Nephron (organoid): ENCODE data around the gene CLEC18A.

ENCODE experiments used
- H3K27ac Mint-ChIP-seq, 3 experiments: 2 replicates each; pipeline ENCODE4 v1.8.0; 2020; ENCODE audit warnings: mixed read lengths in 3 of 3, mild to moderate bottlenecking in 2 of 3, moderate library complexity in 1 of 3
- H3K27me3 Mint-ChIP-seq: 2 replicates; pipeline ENCODE4 v1.8.0; 2021; ENCODE audit warnings: low read depth, mild to moderate bottlenecking, moderate library complexity, mixed read lengths
- H3K36me3 Mint-ChIP-seq: 2 replicates; pipeline ENCODE4 v1.8.0; 2020; ENCODE audit warnings: low read depth, mixed read lengths
- H3K4me1 Mint-ChIP-seq: 2 replicates; pipeline ENCODE4 v1.8.0; 2020; ENCODE audit warnings: mixed read lengths
- H3K4me3 Mint-ChIP-seq, 3 experiments: 2 replicates each; pipeline ENCODE4 v1.8.0; 2020; ENCODE audit warnings: mild to moderate bottlenecking in 3 of 3, mixed read lengths in 3 of 3, moderate library complexity in 2 of 3
- H3K9me3 Mint-ChIP-seq: 2 replicates; pipeline ENCODE4 v1.8.0; 2020; ENCODE audit warnings: mixed read lengths
- TF ChIP-seq, protein P1 (sequence below), 3 experiments: fragments of 200-600 bp; sonication (generic); IDR thresholded peaks; one replicate each; pipeline ENCODE4 v1.5.0; 2021; ENCODE audit warnings: antibody characterized with exemption in 3 of 3; ENCODE audit not compliant: unreplicated experiment in 3 of 3

Gene CLEC18A

DNA sequence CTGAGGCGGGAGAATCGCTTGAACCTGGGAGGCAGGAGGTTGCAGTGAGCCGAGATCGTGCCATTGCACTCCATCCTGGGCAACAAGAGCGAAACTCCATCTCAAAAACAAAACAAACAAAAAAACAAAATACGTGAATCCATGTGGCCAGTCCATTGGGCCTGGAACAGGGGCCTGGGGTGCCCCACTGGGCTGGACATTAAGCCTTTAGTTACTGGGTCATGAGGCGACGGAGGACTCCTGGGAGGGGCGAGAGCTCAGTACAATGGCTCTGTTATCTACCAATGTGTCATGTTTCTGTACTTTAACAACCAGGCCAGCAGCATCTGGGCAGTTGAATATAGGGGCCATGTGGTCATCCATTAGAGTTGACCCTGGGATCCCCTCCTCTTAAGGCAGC lies 18.9 kb upstream of the CLEC18A start:
- H3K27ac Mint-ChIP-seq, result no peak overlapping the region
- TF ChIP-seq, protein P1, sequence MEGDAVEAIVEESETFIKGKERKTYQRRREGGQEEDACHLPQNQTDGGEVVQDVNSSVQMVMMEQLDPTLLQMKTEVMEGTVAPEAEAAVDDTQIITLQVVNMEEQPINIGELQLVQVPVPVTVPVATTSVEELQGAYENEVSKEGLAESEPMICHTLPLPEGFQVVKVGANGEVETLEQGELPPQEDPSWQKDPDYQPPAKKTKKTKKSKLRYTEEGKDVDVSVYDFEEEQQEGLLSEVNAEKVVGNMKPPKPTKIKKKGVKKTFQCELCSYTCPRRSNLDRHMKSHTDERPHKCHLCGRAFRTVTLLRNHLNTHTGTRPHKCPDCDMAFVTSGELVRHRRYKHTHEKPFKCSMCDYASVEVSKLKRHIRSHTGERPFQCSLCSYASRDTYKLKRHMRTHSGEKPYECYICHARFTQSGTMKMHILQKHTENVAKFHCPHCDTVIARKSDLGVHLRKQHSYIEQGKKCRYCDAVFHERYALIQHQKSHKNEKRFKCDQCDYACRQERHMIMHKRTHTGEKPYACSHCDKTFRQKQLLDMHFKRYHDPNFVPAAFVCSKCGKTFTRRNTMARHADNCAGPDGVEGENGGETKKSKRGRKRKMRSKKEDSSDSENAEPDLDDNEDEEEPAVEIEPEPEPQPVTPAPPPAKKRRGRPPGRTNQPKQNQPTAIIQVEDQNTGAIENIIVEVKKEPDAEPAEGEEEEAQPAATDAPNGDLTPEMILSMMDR (IDR thresholded peaks at IDR 0.05; ENCODE audit: unreplicated experiment in 3 of 3), result no peak
- peaks cover 44% of the 10 kb centered on the region for H3K36me3 Mint-ChIP-seq
- H3K4me3 Mint-ChIP-seq, result no peak overlapping the region
- H3K4me1 Mint-ChIP-seq, result no peaks in the 10 kb centered on the region
- H3K27me3 Mint-ChIP-seq, result no peaks in the 10 kb centered on the region
- H3K9me3 Mint-ChIP-seq, result no peaks in the 10 kb centered on the region

DNA sequence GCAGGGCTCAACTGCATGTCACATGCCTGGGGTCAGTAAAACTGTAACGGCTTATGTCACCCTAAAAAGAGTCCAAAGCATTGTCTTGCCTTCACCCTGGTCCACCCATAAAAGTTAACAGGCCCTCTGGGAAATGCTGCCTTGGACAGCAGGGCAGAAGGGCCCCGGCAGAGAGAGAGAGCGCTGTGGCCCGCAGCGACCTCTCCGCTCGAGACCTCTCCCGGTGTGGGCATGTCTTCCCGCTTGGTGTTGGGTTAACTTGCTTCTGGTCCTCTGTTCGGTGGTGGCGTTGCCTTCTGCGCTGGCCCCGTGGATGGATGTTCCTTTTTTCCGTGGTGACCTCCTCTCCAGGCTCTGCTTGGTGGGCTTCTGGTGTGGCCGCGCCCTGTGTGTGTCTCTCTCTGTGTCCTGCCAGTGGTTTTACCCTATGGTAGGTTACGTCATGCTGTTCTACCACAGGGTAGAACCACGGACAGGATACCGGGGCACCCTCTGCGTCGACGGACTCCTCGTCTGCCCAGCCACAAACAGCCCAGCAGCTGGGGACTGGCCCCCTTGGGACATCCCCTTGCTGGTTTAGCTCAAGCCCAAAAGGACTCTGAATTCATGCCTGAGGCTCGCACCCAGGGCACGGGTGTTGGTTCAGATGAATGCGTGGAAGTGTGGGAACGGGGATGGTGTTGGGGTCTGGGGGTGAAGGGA lies 18.3 kb upstream of the CLEC18A start:
- Mint-ChIP-seq H3K4me1 (no peaks in the 10 kb centered on the region), H3K9me3 (no peaks in the 10 kb centered on the region)
- TF ChIP-seq, protein P1 (IDR thresholded peaks at IDR 0.05; ENCODE audit: unreplicated experiment in 3 of 3), result no peak

DNA sequence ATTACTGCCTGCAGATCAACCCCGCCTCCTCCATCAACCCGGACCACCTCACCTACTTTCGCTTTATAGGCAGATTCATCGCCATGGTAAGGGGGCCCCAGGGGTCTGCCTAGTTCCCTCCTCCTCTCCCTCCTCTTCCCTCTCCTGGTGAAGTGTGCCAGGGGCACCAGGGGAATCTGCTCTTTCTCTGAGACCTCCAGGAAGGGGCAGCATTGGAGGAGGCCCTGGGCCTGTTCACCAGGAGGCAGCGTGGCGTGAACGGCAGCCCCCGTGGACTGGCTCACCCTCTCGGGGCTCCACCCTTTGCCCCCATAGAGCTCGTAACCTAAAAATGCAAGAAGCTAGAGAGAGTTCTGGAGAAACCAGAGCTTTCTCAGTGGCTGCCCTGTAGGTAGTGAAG lies 17.1 kb upstream of the CLEC18A start:
- no peaks in the 10 kb centered on the region for H3K9me3 Mint-ChIP-seq
- TF ChIP-seq, protein P1 (IDR thresholded peaks at IDR 0.05; ENCODE audit: unreplicated experiment in 3 of 3), result no peak
- no peaks in the 10 kb centered on the region for H3K27me3 Mint-ChIP-seq
- H3K4me3 Mint-ChIP-seq, result no peak overlapping the region
- H3K4me1 Mint-ChIP-seq, result no peaks in the 10 kb centered on the region
- H3K27ac Mint-ChIP-seq, result no peak overlapping the region
- peaks cover 55% of the 10 kb centered on the region for H3K36me3 Mint-ChIP-seq

More for the DNA sequence above, 18.3 kb upstream of the CLEC18A start:
- Mint-ChIP-seq H3K36me3 (peaks cover 49% of the 10 kb centered on the region), H3K4me3 (no peak overlapping the region), H3K27me3 (no peaks in the 10 kb centered on the region), H3K27ac (no peak overlapping the region)

DNA sequence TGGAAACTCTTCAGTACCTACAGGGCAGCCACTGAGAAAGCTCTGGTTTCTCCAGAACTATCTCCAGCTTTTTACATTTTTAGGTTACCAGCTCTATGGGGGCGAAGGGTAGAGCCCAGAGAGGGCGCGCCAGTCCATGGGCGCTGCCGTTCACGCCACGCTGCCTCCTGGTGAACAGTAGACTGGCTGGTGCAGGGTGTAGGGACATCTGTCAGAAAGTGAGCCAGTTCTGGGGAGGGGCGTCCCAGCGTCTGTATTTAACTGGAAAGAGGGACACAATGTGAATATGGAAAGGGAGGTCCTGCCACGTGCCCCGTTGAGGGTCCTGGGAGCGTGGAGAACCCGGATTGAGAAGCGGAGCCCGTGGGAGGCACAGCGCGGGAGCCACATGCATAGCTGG lies 16.4 kb upstream of the CLEC18A start:
- Mint-ChIP-seq H3K27me3 (no peaks in the 10 kb centered on the region), H3K9me3 (no peaks in the 10 kb centered on the region), H3K4me3 (no peak overlapping the region), H3K36me3 (peaks cover 55% of the 10 kb centered on the region), H3K27ac (no peak overlapping the region), H3K4me1 (no peaks in the 10 kb centered on the region)
- TF ChIP-seq, protein P1 (IDR thresholded peaks at IDR 0.05; ENCODE audit: unreplicated experiment in 3 of 3), result no peak

DNA sequence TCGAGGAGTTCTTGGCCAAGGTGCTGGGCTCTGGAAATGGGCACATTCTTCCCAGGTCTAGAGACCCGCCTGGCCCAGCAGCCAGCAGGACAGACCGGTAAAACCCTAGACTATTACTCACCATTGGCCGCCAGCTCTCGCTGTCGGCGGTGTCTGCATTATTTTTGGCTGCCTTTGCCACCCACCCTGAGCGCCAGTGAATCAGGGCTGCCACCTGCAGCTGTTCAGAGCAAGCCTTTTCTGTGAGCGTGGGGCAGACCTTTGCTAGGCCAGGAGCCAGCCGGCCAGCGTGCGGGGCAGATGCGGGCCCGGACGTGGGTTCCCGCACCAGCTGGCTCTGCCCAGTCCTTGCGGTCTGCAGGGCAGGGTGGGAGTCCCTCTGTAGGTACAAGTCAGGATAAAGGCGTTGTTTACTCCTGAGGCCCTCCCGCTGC lies 15.8 kb upstream of the CLEC18A start:
- no peaks in the 10 kb centered on the region for H3K27me3 Mint-ChIP-seq
- no peak overlapping the region for H3K4me3 Mint-ChIP-seq
- no peaks in the 10 kb centered on the region for H3K4me1 Mint-ChIP-seq
- H3K9me3 Mint-ChIP-seq, result no peaks in the 10 kb centered on the region
- TF ChIP-seq, protein P1 (IDR thresholded peaks at IDR 0.05; ENCODE audit: unreplicated experiment in 3 of 3), result no peak
- H3K27ac Mint-ChIP-seq, result no peak overlapping the region
- H3K36me3 Mint-ChIP-seq, result peaks cover 49% of the 10 kb centered on the region

DNA sequence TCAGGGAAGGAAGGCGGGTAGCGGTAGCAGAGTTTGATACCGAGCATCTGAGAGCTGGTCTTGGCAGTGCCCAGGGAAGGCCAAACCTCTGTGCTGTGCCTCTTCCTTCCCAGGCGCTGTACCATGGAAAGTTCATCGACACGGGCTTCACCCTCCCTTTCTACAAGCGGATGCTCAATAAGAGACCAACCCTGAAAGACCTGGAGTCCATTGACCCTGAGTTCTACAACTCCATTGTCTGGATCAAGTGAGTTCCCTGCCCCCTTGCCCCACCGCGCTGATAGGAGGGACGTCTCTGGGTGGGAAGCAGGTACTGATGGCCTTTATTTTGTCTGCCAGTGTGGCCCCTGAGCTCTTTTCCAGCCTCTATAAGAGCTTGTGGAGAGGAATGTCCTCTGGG lies 15.4 kb upstream of the CLEC18A start:
- Mint-ChIP-seq H3K27ac (no peak overlapping the region), H3K4me3 (no peak overlapping the region), H3K9me3 (no peaks in the 10 kb centered on the region), H3K4me1 (no peaks in the 10 kb centered on the region), H3K36me3 (peaks cover 49% of the 10 kb centered on the region), H3K27me3 (no peaks in the 10 kb centered on the region)
- TF ChIP-seq, protein P1 (IDR thresholded peaks at IDR 0.05; ENCODE audit: unreplicated experiment in 3 of 3), result no peak
